ENCODE measurements around the gene TGM6. TPM values are rescaled to one million over a fixed set of nuclear protein-coding genes. Genes with fewer than 3 reads are reported as not detected.

Gene TGM6
- total RNA-seq, 4 donors from 2014 or later, result 0.65 TPM; not detected in 3

- WGBS, 2 donors, result 92 to 96% methylated on average over 6 of the region's 6 CpGs
Observed at GRCh38 chr20:2340823-2341222, 39.9 kb upstream of the TGM6 start.

DNA sequence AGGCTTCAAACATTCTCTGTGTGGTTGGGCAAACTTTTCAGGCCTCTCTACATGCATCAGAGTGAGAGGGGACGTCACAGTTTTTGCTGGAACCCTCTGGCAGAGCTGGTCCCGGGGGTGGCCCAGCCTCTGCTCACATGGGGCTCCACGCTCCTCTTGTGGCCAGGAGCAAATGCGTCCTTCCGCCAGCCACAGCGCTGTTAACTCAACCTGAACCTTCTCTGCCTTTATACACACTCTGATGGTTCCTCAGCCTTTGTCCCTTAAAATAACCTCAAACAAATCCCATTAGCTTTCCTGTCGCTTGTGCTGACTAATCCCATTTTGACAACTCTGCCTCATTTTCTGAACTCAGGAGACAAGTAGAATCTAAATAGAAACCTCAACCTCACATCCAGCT, 39.4 kb upstream of the TGM6 start:
- TF ChIP-seq POLR2A (IDR thresholded peaks at IDR 0.05), result no peak
- TF ChIP-seq, protein P1, sequence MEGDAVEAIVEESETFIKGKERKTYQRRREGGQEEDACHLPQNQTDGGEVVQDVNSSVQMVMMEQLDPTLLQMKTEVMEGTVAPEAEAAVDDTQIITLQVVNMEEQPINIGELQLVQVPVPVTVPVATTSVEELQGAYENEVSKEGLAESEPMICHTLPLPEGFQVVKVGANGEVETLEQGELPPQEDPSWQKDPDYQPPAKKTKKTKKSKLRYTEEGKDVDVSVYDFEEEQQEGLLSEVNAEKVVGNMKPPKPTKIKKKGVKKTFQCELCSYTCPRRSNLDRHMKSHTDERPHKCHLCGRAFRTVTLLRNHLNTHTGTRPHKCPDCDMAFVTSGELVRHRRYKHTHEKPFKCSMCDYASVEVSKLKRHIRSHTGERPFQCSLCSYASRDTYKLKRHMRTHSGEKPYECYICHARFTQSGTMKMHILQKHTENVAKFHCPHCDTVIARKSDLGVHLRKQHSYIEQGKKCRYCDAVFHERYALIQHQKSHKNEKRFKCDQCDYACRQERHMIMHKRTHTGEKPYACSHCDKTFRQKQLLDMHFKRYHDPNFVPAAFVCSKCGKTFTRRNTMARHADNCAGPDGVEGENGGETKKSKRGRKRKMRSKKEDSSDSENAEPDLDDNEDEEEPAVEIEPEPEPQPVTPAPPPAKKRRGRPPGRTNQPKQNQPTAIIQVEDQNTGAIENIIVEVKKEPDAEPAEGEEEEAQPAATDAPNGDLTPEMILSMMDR (IDR thresholded peaks at IDR 0.05), result no peak
- DNase-seq (ENCODE audit: low spot score in 2 of 2), result peak in 1 of 2 donors; percentile 34
- no peak overlapping the region for H3K4me3 ChIP-seq (ENCODE audit: low read depth, poor library complexity, severe bottlenecking)
- intact Hi-C loops (cut with DNase I; ENCODE audit: low total_unique reads), result no loop called here
- 75 to 81% methylated on average over 7 of the region's 7 CpGs for WGBS, 2 donors

More at GRCh38 chr20:2340823-2341222, 39.9 kb upstream of the TGM6 start:
- TF ChIP-seq POLR2A (IDR thresholded peaks at IDR 0.05), result no peak
- TF ChIP-seq, protein P1 (IDR thresholded peaks at IDR 0.05), result no peak
- DNase-seq (ENCODE audit: low spot score in 2 of 2), result peak in 1 of 2 donors; percentile 70
- intact Hi-C loops (cut with DNase I; ENCODE audit: low total_unique reads), result no loop called here
- H3K4me3 ChIP-seq (ENCODE audit: low read depth, poor library complexity, severe bottlenecking), result no peak overlapping the region

- H3K4me3 ChIP-seq (ENCODE audit: low read depth, poor library complexity, severe bottlenecking), result no peak overlapping the region
- WGBS, 2 donors, result 46 to 61% methylated on average over 3 of the region's 3 CpGs
- DNase-seq (ENCODE audit: low spot score in 2 of 2), result no peak
- TF ChIP-seq, protein P1 (IDR thresholded peaks at IDR 0.05), result no peak
- TF ChIP-seq POLR2A (IDR thresholded peaks at IDR 0.05), result no peak
- intact Hi-C loops (cut with DNase I; ENCODE audit: low total_unique reads), result no loop called here
Observed at GRCh38 chr20:2342243-2342642, 38.5 kb upstream of the TGM6 start.

DNA sequence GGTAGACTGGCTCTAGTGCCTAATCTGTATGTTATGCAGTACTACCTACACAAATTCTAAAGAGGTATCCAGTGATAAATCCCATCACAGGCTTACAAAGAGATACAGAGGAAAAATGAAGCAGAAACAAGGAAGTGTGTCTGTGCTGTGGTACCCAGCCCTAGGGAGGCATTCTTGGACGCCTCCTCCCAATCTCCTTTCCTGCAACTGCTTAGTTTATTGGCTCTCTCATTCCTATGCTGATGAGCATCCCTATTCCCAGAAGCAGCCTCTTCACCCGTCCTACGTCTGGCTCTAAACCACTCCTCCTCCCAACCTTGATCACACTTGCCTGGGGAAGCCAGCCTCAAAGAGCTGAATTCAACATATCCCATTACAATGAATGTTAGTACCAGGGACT, 34.5 kb upstream of the TGM6 start:
- DNase-seq (ENCODE audit: low spot score in 2 of 2), result no peak
- no peak overlapping the region for H3K4me3 ChIP-seq (ENCODE audit: low read depth, poor library complexity, severe bottlenecking)
- TF ChIP-seq POLR2A (IDR thresholded peaks at IDR 0.05), result no peak
- TF ChIP-seq, protein P1 (IDR thresholded peaks at IDR 0.05), result no peak
- WGBS, 2 donors, result 36 to 69% methylated on average over 3 of the region's 3 CpGs
- intact Hi-C loops (cut with DNase I; ENCODE audit: low total_unique reads), result no loop called here

- peak in 1 of 2 donors; percentile 68 for DNase-seq (ENCODE audit: low spot score in 2 of 2)
- TF ChIP-seq, protein P1 (IDR thresholded peaks at IDR 0.05), result no peak
- TF ChIP-seq POLR2A (IDR thresholded peaks at IDR 0.05), result no peak
- H3K4me3 ChIP-seq (ENCODE audit: low read depth, poor library complexity, severe bottlenecking), result no peak overlapping the region
- intact Hi-C loops (cut with DNase I; ENCODE audit: low total_unique reads), result no loop called here
- 72 to 79% methylated on average over 5 of the region's 5 CpGs for WGBS, 2 donors
Observed at GRCh38 chr20:2348336-2348735, 32.4 kb upstream of the TGM6 start.

DNA sequence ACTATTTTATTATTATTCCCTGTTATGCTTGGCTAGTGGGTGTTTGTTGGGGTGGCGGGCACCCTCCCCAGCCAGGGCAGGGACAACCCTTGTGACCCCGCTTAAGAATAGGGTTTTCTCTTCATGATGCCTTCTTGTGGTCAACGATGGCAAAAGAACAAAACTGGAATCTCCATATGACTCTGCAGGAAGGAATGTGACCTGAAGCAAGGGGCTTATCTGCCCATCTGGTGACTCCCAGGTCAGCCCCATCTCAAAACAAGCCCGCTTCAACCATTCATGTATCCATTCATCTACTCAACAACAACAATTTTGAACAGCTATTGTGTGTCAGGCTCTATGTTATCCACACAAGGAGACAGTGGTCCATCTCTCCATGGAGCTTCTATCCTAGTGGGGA, 30.9 kb upstream of the TGM6 start:
- peak in 1 of 2 donors; percentile 53 for DNase-seq (ENCODE audit: low spot score in 2 of 2)
- intact Hi-C loops (cut with DNase I; ENCODE audit: low total_unique reads), result no loop called here
- TF ChIP-seq, protein P1 (IDR thresholded peaks at IDR 0.05), result no peak
- H3K4me3 ChIP-seq (ENCODE audit: low read depth, poor library complexity, severe bottlenecking), result no peak overlapping the region
- WGBS, 2 donors, result 65 to 67% methylated on average over 4 of the region's 4 CpGs

Data from lower leg skin (tissue), 4 donors.